Panc1 (cell line): Measurements from ENCODE around the gene TSHZ3. TPM values are rescaled to one million over a fixed set of nuclear protein-coding genes. Genes with fewer than 3 reads are reported as not detected.

Source experiments
- ATAC-seq: fragments of 200-7000 bp; cut with Tn5 transposase; 2 replicates; pipeline ENCODE4 v1.9.1; 2020; ENCODE audit warnings: mild to moderate bottlenecking, moderate library complexity
- BruUV-seq: library from RNA; stranded (reverse); fragments of 400-500 nt; replicated peaks from 2 replicates; lab custom pipeline; 2021; lab: Mats Ljungman, UMichigan
- CTCF ChIA-PET: fragments of 300-600 bp; sonication (Branson Sonifier 250); formaldehyde crosslinking; loops from one replicate; lab custom pipeline; 2022; ENCODE audit warnings: antibody characterized with exemption; lab: Charles Lee
- POLR2A ChIA-PET: fragments of 300-600 bp; sonication (Branson Sonifier 250); formaldehyde crosslinking; loops from one replicate; lab custom pipeline; 2022; ENCODE audit warnings: antibody characterized with exemption; lab: Charles Lee
- DNase-seq: peaks from one replicate; pipeline ENCODE4 v3.0.0-alpha.2; 2010; ENCODE audit warnings: low read depth, low spot score
- H3K27ac ChIP-seq: 2 replicates; pipeline ENCODE4 v1.5.1; 2011; ENCODE audit warnings: mild to moderate bottlenecking, low read length, inconsistent platforms
- H3K27me3 ChIP-seq: fragments of 200-500 bp; sonication (Bioruptor generic); 2 replicates; pipeline ENCODE4 v1.6.0; 2014; ENCODE audit warnings: low read length, inconsistent platforms; ENCODE audit not compliant: control insufficient read depth, insufficient read depth
- H3K36me3 ChIP-seq: fragments of 200-500 bp; sonication (Bioruptor generic); 2 replicates; pipeline ENCODE4 v1.5.1; 2014; ENCODE audit warnings: inconsistent platforms, mild to moderate bottlenecking, low read length, moderate library complexity; ENCODE audit not compliant: control insufficient read depth, insufficient read depth
- H3K4me1 ChIP-seq: 2 replicates; pipeline ENCODE4 v1.5.1; 2011; ENCODE audit warnings: inconsistent platforms, mild to moderate bottlenecking, low read length, moderate library complexity; ENCODE audit not compliant: control insufficient read depth, insufficient read depth
- H3K4me3 ChIP-seq, 2 experiments: 2 replicates each; pipeline ENCODE4 v1.5.1; 2011 to 2012; ENCODE audit warnings: low read depth in 2 of 2, low read length in 2 of 2, mild to moderate bottlenecking in 2 of 2, inconsistent platforms in 1 of 2, moderate library complexity in 1 of 2
- H3K9me3 ChIP-seq: fragments of 200-500 bp; sonication (Bioruptor generic); 2 replicates; pipeline ENCODE4 v1.5.1; 2014; ENCODE audit warnings: low read depth, mild to moderate bottlenecking, inconsistent platforms, low read length, moderate library complexity; ENCODE audit not compliant: control insufficient read depth, insufficient read depth
- POLR2AphosphoS5 ChIP-seq: IDR thresholded peaks from 2 replicates; pipeline ENCODE4 v1.6.1; 2012; ENCODE audit warnings: mild to moderate bottlenecking, low read depth, low read length, moderate library complexity
- SIN3A ChIP-seq: IDR thresholded peaks from 2 replicates; pipeline ENCODE4 v1.6.1; 2012; ENCODE audit warnings: low read depth, mild to moderate bottlenecking, low read length, moderate library complexity, borderline replicate concordance; ENCODE audit not compliant: insufficient read depth
- TCF7L2 ChIP-seq: IDR thresholded peaks from 2 replicates; pipeline ENCODE4 v1.6.1; 2011; ENCODE audit warnings: mild to moderate bottlenecking, low read depth, low read length, inconsistent platforms
- in situ Hi-C: cut with HindIII; loops from 2 replicates; pipeline ENCODE4 v1.10.0; 2016; ENCODE audit warnings: low sequenced_read_pairs, low pct_unique_long_range_greater_than_20kb
- intact Hi-C: fragments of 100-400 bp; cut with micrococcal nuclease; formaldehyde crosslinking; loops from one replicate; pipeline ENCODE4 v1.10.0; 2022; ENCODE audit not compliant: unreplicated experiment
- total RNA-seq: library from RNA; stranded (reverse); gene quantifications from one replicate; pipeline ENCODE4 v1.2.1, GENCODE V29; 2021; ENCODE audit not compliant: unreplicated experiment
- TF ChIP-seq, protein P1 (sequence below), 2 experiments: IDR thresholded peaks; 2 replicates each; pipeline ENCODE4 v1.6.1; 2011 to 2012; ENCODE audit warnings: low read depth in 2 of 2, control low read depth in 1 of 2, low read length in 1 of 2, mild to moderate bottlenecking in 1 of 2, moderate library complexity in 1 of 2; ENCODE audit not compliant: insufficient read depth in 1 of 2
- TF ChIP-seq, protein P2 (sequence below): fragments of 450-650 bp; IDR thresholded peaks from 2 replicates; pipeline ENCODE4 v1.5.1; 2017; ENCODE audit warnings: mild to moderate bottlenecking

TSHZ3 gene
- total RNA-seq, 1 experiment from 2014 or later, result 7.8 TPM

DNA sequence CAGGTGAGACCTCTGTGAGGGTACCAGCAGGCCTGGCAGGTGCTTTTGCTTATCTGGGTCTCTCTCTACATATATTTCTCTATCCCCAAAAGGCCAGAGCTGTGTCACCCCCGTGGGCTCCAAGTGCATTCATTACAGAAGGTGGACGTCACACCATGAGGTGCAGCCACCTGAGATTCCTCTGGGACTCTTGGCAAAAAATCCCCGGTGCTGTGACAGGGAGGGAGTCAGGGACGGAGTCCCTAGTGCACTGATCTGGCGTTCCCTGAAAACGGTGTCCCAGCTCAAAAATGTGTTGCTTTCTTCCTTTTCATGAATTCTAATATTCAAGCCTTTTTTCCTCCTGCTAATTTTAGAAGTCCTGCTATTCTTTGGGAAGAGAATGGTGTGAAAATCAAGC, 13.5 kb downstream of the TSHZ3 start:
- intact Hi-C loops (no loop called here), in situ Hi-C loops (no loop called here)
- ChIA-PET POLR2A (no interaction called here), CTCF (no interaction called here)
- no peak overlapping the region for H3K27ac ChIP-seq
- no peaks in the 10 kb centered on the region for H3K9me3 ChIP-seq
- no peak for DNase-seq
- no peaks in the 10 kb centered on the region for H3K4me1 ChIP-seq
- no TSS peak for BruUV-seq
- no peaks in the 10 kb centered on the region for H3K36me3 ChIP-seq
- no peak for TF ChIP-seq POLR2AphosphoS5
- TF ChIP-seq SIN3A, result no peak
- H3K4me3 ChIP-seq, result no peak overlapping the region
- ATAC-seq, result no peak
- H3K27me3 ChIP-seq, result no peaks in the 10 kb centered on the region

DNA sequence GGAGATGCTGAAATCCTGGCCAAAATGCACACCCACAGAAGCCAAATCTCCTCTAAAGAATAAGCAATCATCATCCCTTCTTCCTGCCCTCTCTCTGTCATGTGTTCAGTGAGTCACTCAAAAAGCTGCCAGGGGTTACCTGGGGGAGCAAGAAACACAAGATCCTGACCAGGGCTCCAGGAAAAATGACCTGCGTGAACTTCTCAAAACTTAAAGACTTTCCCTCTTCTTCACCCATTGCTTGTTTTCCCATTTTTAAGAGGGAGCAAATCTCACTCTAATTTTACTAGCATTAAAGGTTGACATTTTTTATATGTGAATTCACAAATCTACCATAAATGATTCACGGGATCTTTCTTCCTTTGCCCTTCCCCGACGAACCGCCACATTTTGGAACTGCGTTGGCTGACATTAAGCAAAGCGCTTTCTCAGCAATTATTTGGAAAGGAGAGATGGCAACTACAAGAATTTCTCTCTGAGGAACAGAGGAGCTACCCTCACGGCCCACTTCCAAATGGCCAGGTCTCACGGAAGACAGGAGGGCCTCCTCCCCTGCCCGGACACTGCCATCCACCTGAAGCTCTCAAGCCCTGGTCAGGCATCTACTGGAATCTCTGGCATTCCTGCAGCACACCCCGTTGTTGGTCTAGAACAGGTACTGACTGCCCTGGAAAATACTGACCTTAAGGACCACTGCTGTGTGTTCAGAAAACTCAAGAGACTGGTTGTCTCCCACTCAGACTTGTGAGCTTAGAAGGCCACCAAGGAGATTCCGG, 14.2 kb downstream of the TSHZ3 start:
- CTCF ChIA-PET, result no interaction called here
- Histone ChIP-seq H3K9me3 (no peaks in the 10 kb centered on the region), H3K36me3 (no peaks in the 10 kb centered on the region), H3K4me3 (no peak overlapping the region), H3K27ac (no peak overlapping the region), H3K27me3 (no peaks in the 10 kb centered on the region), H3K4me1 (no peaks in the 10 kb centered on the region)
- ATAC-seq (no peak), DNase-seq (no peak)
- intact Hi-C loops, result no loop called here
- in situ Hi-C loops, result no loop called here
- POLR2A ChIA-PET, result no interaction called here
- TF ChIP-seq, protein P1, sequence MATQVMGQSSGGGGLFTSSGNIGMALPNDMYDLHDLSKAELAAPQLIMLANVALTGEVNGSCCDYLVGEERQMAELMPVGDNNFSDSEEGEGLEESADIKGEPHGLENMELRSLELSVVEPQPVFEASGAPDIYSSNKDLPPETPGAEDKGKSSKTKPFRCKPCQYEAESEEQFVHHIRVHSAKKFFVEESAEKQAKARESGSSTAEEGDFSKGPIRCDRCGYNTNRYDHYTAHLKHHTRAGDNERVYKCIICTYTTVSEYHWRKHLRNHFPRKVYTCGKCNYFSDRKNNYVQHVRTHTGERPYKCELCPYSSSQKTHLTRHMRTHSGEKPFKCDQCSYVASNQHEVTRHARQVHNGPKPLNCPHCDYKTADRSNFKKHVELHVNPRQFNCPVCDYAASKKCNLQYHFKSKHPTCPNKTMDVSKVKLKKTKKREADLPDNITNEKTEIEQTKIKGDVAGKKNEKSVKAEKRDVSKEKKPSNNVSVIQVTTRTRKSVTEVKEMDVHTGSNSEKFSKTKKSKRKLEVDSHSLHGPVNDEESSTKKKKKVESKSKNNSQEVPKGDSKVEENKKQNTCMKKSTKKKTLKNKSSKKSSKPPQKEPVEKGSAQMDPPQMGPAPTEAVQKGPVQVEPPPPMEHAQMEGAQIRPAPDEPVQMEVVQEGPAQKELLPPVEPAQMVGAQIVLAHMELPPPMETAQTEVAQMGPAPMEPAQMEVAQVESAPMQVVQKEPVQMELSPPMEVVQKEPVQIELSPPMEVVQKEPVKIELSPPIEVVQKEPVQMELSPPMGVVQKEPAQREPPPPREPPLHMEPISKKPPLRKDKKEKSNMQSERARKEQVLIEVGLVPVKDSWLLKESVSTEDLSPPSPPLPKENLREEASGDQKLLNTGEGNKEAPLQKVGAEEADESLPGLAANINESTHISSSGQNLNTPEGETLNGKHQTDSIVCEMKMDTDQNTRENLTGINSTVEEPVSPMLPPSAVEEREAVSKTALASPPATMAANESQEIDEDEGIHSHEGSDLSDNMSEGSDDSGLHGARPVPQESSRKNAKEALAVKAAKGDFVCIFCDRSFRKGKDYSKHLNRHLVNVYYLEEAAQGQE (IDR thresholded peaks at IDR 0.05; ENCODE audit: insufficient read depth in 1 of 2, low read depth in 2 of 2, low read length in 1 of 2), result no peak
- TF ChIP-seq, protein P2, sequence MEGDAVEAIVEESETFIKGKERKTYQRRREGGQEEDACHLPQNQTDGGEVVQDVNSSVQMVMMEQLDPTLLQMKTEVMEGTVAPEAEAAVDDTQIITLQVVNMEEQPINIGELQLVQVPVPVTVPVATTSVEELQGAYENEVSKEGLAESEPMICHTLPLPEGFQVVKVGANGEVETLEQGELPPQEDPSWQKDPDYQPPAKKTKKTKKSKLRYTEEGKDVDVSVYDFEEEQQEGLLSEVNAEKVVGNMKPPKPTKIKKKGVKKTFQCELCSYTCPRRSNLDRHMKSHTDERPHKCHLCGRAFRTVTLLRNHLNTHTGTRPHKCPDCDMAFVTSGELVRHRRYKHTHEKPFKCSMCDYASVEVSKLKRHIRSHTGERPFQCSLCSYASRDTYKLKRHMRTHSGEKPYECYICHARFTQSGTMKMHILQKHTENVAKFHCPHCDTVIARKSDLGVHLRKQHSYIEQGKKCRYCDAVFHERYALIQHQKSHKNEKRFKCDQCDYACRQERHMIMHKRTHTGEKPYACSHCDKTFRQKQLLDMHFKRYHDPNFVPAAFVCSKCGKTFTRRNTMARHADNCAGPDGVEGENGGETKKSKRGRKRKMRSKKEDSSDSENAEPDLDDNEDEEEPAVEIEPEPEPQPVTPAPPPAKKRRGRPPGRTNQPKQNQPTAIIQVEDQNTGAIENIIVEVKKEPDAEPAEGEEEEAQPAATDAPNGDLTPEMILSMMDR, result no peak
- no peak for TF ChIP-seq TCF7L2
- no peak for TF ChIP-seq SIN3A
- TF ChIP-seq POLR2AphosphoS5, result no peak
- BruUV-seq, result no TSS peak

GRCh38 chr19:31334101-31334848, 15.0 kb downstream of the TSHZ3 start:
- H3K4me1 ChIP-seq, result no peaks in the 10 kb centered on the region

More at GRCh38 chr19:31334101-31334848, 15.0 kb downstream of the TSHZ3 start:
- ChIA-PET POLR2A (no interaction called here), CTCF (no interaction called here)
- Histone ChIP-seq H3K27me3 (no peaks in the 10 kb centered on the region), H3K4me3 (no peak overlapping the region), H3K36me3 (no peaks in the 10 kb centered on the region), H3K27ac (no peak overlapping the region), H3K9me3 (no peaks in the 10 kb centered on the region)
- no peak for ATAC-seq
- no peak for DNase-seq
- intact Hi-C loops (no loop called here), in situ Hi-C loops (no loop called here)
- BruUV-seq, result no TSS peak
- TF ChIP-seq POLR2AphosphoS5, result no peak
- TF ChIP-seq, protein P2, result no peak
